Aorta (tissue), 5 donors: ENCODE data around the gene CLOCK. TPM values are rescaled to one million over a fixed set of nuclear protein-coding genes. Genes with fewer than 3 reads are reported as not detected.

Experiments
- ATAC-seq: fragments of 200-7000 bp; cut with Tn5 transposase; one replicate; pipeline ENCODE4 v1.9.1; 2022; ENCODE audit warnings: moderate library complexity; ENCODE audit not compliant: low FRiP score
- DNase-seq, 2 donors: peaks; one replicate each; pipeline ENCODE4 v3.0.0-alpha.2; 2020
- H3K27ac ChIP-seq, 2 donors: one replicate each; pipeline ENCODE4 v1.5.1; 2013; ENCODE audit warnings: low read length in 2 of 2, mild to moderate bottlenecking in 2 of 2, moderate library complexity in 2 of 2, control low read depth in 1 of 2, inconsistent platforms in 1 of 2, low read depth in 1 of 2
- H3K27me3 ChIP-seq, 2 donors: one replicate each; pipeline ENCODE4 v1.6.1; 2013; ENCODE audit warnings: control low read depth in 1 of 2, low read length in 1 of 2, mild to moderate bottlenecking in 1 of 2, moderate library complexity in 1 of 2; ENCODE audit not compliant: insufficient read depth in 2 of 2, control insufficient read depth in 1 of 2
- H3K36me3 ChIP-seq, 2 donors: one replicate each; pipeline ENCODE4 v1.6.1; 2013; ENCODE audit warnings: control low read depth in 1 of 2, low read length in 1 of 2, mild to moderate bottlenecking in 1 of 2; ENCODE audit not compliant: insufficient read depth in 2 of 2, control insufficient read depth in 1 of 2
- H3K4me1 ChIP-seq, 2 donors: one replicate each; pipeline ENCODE4 v1.6.1; 2013; ENCODE audit warnings: low read length in 2 of 2, control low read depth in 1 of 2, mild to moderate bottlenecking in 1 of 2, moderate library complexity in 1 of 2; ENCODE audit not compliant: insufficient read depth in 2 of 2, control insufficient read depth in 1 of 2
- H3K4me3 ChIP-seq, 2 donors: one replicate each; pipeline ENCODE4 v1.5.1; 2013; ENCODE audit warnings: low read length in 2 of 2, control low read depth in 1 of 2, mild to moderate bottlenecking in 1 of 2
- H3K9me3 ChIP-seq: one replicate; pipeline ENCODE4 v1.6.1; 2013; ENCODE audit warnings: mild to moderate bottlenecking, low read length; ENCODE audit not compliant: control insufficient read depth
- WGBS, 2 donors: extraction: QIAGEN DNeasy Blood & Tissue Kit; methylation state at CpG; one replicate each; pipeline ENCODE4 v1.1.7; 2013; 5-methylcytosine and 5-hydroxymethylcytosine counted together
- intact Hi-C, 2 donors: fragments of 100-400 bp; cut with DNase I; formaldehyde crosslinking; loops; one replicate each; pipeline versions ENCODE4 v1.14.2 to v1.15.0; 2022
- polyA plus RNA-seq, 2 donors: library from polyadenylated mRNA; stranded (reverse); fragments of 200-250 nt; gene quantifications; one replicate each; pipeline ENCODE4 v1.2.3, GENCODE V29; 2013
- total RNA-seq, 2 donors: library from RNA; stranded (reverse); fragmentation: NEBNext Ultra II Directional; extraction: Animal tissue kit (Norgen Biotek cat#: 25700); gene quantifications; one replicate each; pipeline ENCODE4 v1.2.1, GENCODE V29; 2021
- donor health status: healthy with polysubstance abuse.
- donor health status: Bipolar disorder and iron deficiency.
- donor health status: DM: no; HTN: no; CAD: no.
- donor health status: DM: no; HTN: no; CAD: no.
- donor health status: DM: yes; HTN: yes; CAD: no.

The CLOCK gene
- total and polyA plus RNA-seq, 4 donors = 4.8 to 36.8 (median 19.0) TPM

DNA sequence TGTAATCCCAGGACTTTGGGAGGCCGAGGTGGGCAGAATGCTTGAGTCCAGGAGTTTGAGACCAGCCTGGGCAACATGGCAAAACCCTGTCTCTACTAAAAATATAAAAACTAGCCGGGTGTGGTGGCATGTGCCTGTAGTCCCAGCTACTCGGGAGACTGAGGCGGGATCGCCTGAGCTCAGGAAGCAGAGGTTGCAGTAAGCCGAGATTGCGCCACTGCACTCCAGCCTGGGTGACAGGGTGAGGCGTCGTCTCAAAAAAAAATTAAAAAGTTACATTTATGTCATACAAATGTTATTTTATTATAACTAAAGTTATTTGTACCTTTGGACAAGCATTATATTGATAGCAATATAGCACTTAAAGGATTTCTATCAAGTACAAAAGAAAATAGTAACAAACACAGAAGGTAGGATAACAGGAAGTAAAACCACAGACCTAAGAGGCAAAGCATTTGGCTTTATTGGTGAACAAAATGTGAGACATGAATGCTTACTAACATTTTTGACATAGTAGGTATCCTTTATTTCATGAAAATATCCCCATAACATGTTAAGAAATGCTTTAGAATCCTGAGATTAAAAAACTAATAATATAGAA is 99.5 kb downstream of the CLOCK start:
- no peak overlapping the region for H3K4me3 ChIP-seq
- intact Hi-C loops = loop anchor here in 1 of 2 donors (10.0 kb wide), 3 partner anchors 98 to 288 kb away; partner anchors contain the start of genes CLOCK and SRD5A3
- no peaks in the 10 kb centered on the region for H3K4me1 ChIP-seq
- H3K27me3 ChIP-seq = no peaks in the 10 kb centered on the region
- WGBS, 2 donors = 75 to 85% methylated on average over 9 of the region's 9 CpGs
- no peak for DNase-seq
- no peaks in the 10 kb centered on the region for H3K9me3 ChIP-seq
- H3K36me3 ChIP-seq = peaks cover 3 to 5% of the 10 kb centered on the region in 2 donors
- H3K27ac ChIP-seq = no peak overlapping the region
- ATAC-seq = no peak

DNA sequence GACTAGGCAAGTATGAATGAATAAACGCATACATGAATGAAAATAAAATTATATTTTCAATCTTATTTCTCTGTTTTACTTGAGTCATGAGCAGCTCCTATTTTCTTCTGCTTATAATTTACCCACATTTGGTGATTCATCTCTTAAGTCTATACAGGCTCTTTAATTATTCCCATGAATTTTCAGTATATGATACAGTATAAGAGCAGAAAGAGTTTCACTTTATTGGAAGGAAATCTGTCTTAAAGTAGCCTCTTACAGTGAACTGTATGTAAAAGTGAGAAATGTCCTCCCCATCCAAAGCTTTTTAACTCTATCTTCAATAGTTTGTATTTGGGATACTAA is 100.2 kb downstream of the CLOCK start:
- no peaks in the 10 kb centered on the region for H3K27me3 ChIP-seq
- H3K9me3 ChIP-seq = no peaks in the 10 kb centered on the region
- intact Hi-C loops = loop anchor here in 1 of 2 donors (10.0 kb wide), 3 partner anchors 98 to 288 kb away; partner anchors contain the start of genes CLOCK and SRD5A3
- ATAC-seq (no peak), DNase-seq (no peak)
- no peak overlapping the region for H3K4me3 ChIP-seq
- no peak overlapping the region for H3K27ac ChIP-seq
- H3K36me3 ChIP-seq = peaks cover 3 to 5% of the 10 kb centered on the region in 2 donors
- 93 to 97% methylated on average over 1 of the region's 1 CpG for WGBS, 2 donors
- H3K4me1 ChIP-seq = no peaks in the 10 kb centered on the region

DNA sequence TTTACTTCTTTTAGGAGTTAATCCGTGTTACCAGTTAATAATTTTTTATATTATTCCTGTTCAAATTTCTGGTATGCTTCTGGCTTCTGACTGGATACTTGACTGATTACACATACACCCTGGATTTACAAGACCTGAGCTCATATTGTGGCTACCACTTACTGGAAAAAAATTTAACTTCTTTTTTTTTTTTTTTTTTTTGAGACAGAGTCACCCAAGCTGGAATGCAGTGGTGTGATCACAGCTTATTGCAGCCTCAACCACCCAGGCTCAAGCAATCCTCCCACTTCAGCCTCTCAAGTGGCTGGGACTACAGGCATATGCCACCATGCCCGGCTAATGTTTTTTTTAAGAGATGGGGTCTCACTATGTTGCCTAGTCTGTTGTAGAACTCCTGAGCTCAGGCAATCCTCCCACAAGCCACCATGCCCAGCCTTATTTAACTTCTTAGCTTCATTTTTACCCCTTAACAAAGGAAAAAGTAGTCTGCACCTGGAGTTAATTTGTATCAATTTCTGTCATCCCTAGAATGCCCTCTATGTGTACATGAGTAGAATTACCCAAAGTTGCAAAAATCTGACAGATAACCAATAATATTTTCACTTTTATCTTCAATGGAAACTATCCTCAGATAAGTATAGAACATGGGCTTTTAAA is 100.7 kb downstream of the CLOCK start:
- H3K4me3 ChIP-seq = no peak overlapping the region
- 90 to 96% methylated on average over 2 of the region's 2 CpGs for WGBS, 2 donors
- ATAC-seq (no peak), DNase-seq (no peak)
- no peaks in the 10 kb centered on the region for H3K4me1 ChIP-seq
- no peak overlapping the region for H3K27ac ChIP-seq
- no peaks in the 10 kb centered on the region for H3K9me3 ChIP-seq
- no peaks in the 10 kb centered on the region for H3K27me3 ChIP-seq
- intact Hi-C loops = loop anchor here in 1 of 2 donors (10.0 kb wide), 3 partner anchors 99 to 289 kb away; partner anchors contain the start of genes CLOCK and SRD5A3
- peaks cover 3 to 5% of the 10 kb centered on the region in 2 donors for H3K36me3 ChIP-seq

DNA sequence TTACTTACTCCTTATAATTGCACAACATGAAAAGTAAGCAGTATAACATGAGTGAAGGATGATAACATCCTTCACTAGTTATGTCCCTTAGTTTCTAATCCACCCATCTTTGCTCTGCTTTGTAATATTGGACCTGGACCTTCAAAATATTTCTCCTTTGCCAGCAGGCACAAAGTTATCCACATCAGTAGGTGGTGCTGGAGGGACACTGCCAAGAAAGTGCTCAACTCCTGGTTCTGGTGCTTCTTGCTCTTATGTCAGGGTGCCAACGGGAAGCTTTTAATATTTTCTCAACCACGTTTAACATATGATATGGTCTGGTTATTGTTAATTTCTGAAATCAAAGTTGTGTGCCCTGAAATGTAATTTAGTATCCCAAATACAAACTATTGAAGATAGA is 101.9 kb downstream of the CLOCK start:
- Histone ChIP-seq H3K27ac (no peak overlapping the region), H3K36me3 (peaks cover 3 to 5% of the 10 kb centered on the region in 2 donors), H3K9me3 (no peaks in the 10 kb centered on the region), H3K4me1 (no peaks in the 10 kb centered on the region), H3K27me3 (no peaks in the 10 kb centered on the region), H3K4me3 (no peak overlapping the region)
- 9 to 13% methylated on average over 2 of the region's 2 CpGs for WGBS, 2 donors
- ATAC-seq (no peak), DNase-seq (no peak)
- intact Hi-C loops = loop anchor here in 1 of 2 donors (10.0 kb wide), 3 partner anchors 100 to 290 kb away; partner anchors contain the start of genes CLOCK and SRD5A3

DNA sequence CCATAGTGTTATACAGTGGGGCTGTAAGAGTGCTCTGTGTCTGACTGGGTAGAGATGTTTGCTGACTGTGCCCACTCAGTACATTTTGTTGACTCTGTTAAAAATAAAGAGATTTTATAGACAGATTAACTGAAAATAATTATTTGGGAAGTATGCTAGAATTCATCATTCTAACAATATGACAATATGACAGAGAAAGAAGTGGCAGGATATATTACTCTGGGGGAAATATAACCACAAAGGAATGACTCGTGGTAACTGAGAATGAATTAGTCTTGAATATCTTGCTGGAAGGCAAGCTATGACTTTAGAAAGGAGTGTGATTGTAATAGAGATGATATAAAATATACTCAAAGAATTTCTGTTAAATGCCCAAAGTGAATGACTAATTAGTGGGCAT is 104.2 kb downstream of the CLOCK start:
- 73 to 76% methylated on average over 1 of the region's 1 CpG for WGBS, 2 donors
- no peaks in the 10 kb centered on the region for H3K9me3 ChIP-seq
- H3K4me1 ChIP-seq = no peaks in the 10 kb centered on the region
- H3K4me3 ChIP-seq = no peak overlapping the region
- no peaks in the 10 kb centered on the region for H3K27me3 ChIP-seq
- H3K27ac ChIP-seq = no peak overlapping the region
- ATAC-seq (no peak), DNase-seq (no peak)
- intact Hi-C loops = loop anchor here in 1 of 2 donors (10.0 kb wide), 3 partner anchors 98 to 292 kb away; partner anchors contain the start of genes CLOCK and SRD5A3
- peaks cover 0 to 5% of the 10 kb centered on the region in 2 donors for H3K36me3 ChIP-seq

DNA sequence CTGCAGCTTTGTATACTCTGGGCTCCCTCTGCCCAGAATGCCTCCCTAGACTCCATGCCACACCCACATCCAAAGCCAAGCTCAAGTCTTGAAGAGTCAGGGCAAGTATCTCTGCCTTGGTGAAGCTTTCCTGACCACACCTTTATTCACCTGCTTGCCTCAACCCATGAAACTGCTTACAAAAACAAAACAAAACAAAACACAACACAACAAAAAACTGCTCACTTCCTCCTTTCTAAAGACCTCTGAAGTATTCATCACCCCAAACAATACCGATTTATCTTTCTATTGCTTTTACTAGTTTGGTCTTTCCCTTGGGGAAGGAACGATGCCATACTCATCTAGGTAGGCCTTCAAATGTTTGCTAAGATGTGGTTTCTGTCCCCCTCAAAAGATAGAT is 105.9 kb downstream of the CLOCK start:
- intact Hi-C loops = loop anchor here in 1 of 2 donors (10.0 kb wide), 3 partner anchors 96 to 294 kb away; partner anchors contain the start of genes CLOCK and SRD5A3
- Histone ChIP-seq H3K27me3 (no peaks in the 10 kb centered on the region), H3K4me3 (no peak overlapping the region), H3K9me3 (no peaks in the 10 kb centered on the region), H3K36me3 (peaks cover 0 to 5% of the 10 kb centered on the region in 2 donors), H3K27ac (no peak overlapping the region), H3K4me1 (no peaks in the 10 kb centered on the region)
- ATAC-seq (no peak), DNase-seq (no peak)
- 94 to 96% methylated on average over 2 of the region's 2 CpGs for WGBS, 2 donors

DNA sequence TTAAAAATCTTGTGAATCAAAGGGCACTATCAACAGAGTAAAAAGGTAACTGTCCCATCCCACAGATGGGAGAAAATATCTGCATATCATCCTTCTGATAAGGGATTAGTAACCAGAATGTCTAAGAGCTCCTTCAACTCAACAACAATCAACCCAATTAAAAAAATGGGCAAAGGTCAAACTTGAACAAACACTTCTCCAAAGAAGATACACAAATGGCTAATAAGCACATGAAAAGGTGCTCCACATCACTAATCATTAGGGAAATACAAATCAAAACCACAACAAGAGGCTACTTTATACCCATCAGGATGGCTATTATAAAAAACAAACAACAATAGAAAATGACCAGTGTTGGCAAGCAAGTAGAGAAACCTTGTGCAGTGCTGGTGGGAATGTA is 107.7 kb downstream of the CLOCK start:
- ATAC-seq (no peak), DNase-seq (no peak)
- Histone ChIP-seq H3K27ac (no peak overlapping the region), H3K27me3 (no peaks in the 10 kb centered on the region), H3K4me1 (peaks cover 0 to 2% of the 10 kb centered on the region in 2 donors), H3K36me3 (peaks cover 0 to 7% of the 10 kb centered on the region in 2 donors), H3K9me3 (no peaks in the 10 kb centered on the region), H3K4me3 (no peak overlapping the region)
- intact Hi-C loops = no loop called here

DNA sequence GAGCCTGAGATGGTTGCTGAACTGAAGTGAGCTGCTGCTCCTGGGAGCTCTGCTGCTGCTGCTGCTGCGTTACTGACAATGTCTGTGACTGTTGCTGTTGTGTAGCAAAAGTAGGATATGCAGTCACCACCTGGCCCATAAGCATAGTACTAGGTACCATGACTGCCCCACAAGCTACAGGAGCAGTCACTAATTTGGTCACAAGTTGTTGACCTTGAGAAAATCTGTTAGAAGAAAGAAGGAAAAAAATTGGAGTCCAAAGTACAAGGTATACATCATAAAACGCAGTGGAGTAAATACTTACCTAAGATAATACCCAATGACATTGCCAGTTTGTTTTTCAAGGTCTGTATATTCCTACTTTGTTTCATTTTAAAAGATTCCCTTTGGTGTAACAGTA is 108.4 kb downstream of the CLOCK start:
- Histone ChIP-seq H3K27ac (no peak overlapping the region), H3K9me3 (no peaks in the 10 kb centered on the region), H3K36me3 (peaks cover 0 to 5% of the 10 kb centered on the region in 2 donors), H3K4me3 (no peak overlapping the region), H3K27me3 (no peaks in the 10 kb centered on the region), H3K4me1 (peaks cover 0 to 2% of the 10 kb centered on the region in 2 donors)
- intact Hi-C loops = no loop called here
- ATAC-seq = no peak
- WGBS, 2 donors = 88 to 89% methylated on average over 2 of the region's 2 CpGs
- DNase-seq = no peak

DNA sequence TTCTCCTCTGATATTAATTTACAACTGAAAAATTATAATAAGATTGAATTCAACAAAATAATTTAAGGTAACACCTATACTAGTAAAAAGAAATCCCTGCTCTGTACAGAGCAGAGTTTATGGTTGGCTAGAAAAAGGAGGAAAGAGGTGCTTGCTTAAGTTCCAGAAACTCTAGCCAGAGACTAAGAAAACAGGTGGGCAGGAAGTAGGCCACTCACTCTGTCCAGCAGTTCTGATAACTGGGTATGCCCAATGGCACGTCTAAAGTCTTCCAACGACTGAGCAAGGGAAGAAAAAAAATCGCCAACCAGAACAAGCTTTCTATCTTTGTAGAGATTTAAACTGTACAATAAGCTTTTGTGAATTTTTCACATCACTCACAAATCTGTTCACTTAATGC is 108.9 kb downstream of the CLOCK start:
- 62 to 64% methylated on average over 3 of the region's 3 CpGs for WGBS, 2 donors
- no peak overlapping the region for H3K27ac ChIP-seq
- peaks cover 0 to 2% of the 10 kb centered on the region in 2 donors for H3K4me1 ChIP-seq
- H3K4me3 ChIP-seq = no peak overlapping the region
- ATAC-seq (no peak), DNase-seq (no peak)
- intact Hi-C loops = no loop called here
- H3K36me3 ChIP-seq = peaks cover 0 to 5% of the 10 kb centered on the region in 2 donors
- H3K9me3 ChIP-seq = no peaks in the 10 kb centered on the region
- no peaks in the 10 kb centered on the region for H3K27me3 ChIP-seq
